GM13977 (cell line): ENCODE data around the gene CRYBA4.

ENCODE experiments used
- DNase-seq: peaks from one replicate; pipeline ENCODE4 v3.0.0; 2012; ENCODE audit warnings: low spot score
- CTCF ChIP-seq: IDR thresholded peaks from 2 replicates; pipeline ENCODE4 v1.5.1; 2012; ENCODE audit warnings: mild to moderate bottlenecking, control low read depth; ENCODE audit not compliant: insufficient read depth; ENCODE audit errors: extremely low read depth, missing control alignments
- in situ Hi-C: fragments of 300-500 bp; cut with MboI; formaldehyde crosslinking; loops from one replicate; pipeline ENCODE4 v1.12.0; 2022; ENCODE audit warnings: low sequenced_read_pairs, low pct_unique_long_range_greater_than_20kb, mixed read lengths, inconsistent platforms; ENCODE audit not compliant: unreplicated experiment

CRYBA4 gene

GRCh38 chr22:26597026-26597425 lies 24.7 kb upstream of the CRYBA4 start:
- in situ Hi-C loops: no loop called here
- DNase-seq: no peak
- no peak for TF ChIP-seq CTCF

GRCh38 chr22:26597480-26597879 lies 24.3 kb upstream of the CRYBA4 start:
- in situ Hi-C loops: no loop called here
- TF ChIP-seq CTCF: no peak
- no peak for DNase-seq

- DNase-seq: no peak
- TF ChIP-seq CTCF: no peak
- in situ Hi-C loops: no loop called here
These were observed 22.3 kb upstream of the CRYBA4 start for GRCh38 chr22:26599505-26599904.

GRCh38 chr22:26601726-26602125 lies 20.0 kb upstream of the CRYBA4 start:
- in situ Hi-C loops: no loop called here
- no peak for TF ChIP-seq CTCF
- no peak for DNase-seq

- DNase-seq: no peak
- in situ Hi-C loops: no loop called here
- no peak for TF ChIP-seq CTCF
These were observed 19.6 kb upstream of the CRYBA4 start for GRCh38 chr22:26602127-26602526.

- DNase-seq: no peak
- TF ChIP-seq CTCF: no peak
- in situ Hi-C loops: no loop called here
These were observed 17.4 kb upstream of the CRYBA4 start for GRCh38 chr22:26604368-26604767.

GRCh38 chr22:26606611-26607010 lies 15.2 kb upstream of the CRYBA4 start:
- no peak for TF ChIP-seq CTCF
- no peak for DNase-seq
- in situ Hi-C loops: no loop called here
